Esophagus (tissue), 2 donors: ENCODE measurements around the gene ATP7B. TPM values are rescaled to one million over a fixed set of nuclear protein-coding genes. Genes with fewer than 3 reads are reported as not detected.
A peak's percentile ranks its signal among the peaks of the same experiment; 100 is the strongest.
"Not testable (repeated sequence)": the region's sequence is repeated elsewhere in the genome, so short reads cannot be mapped to it uniquely, and the experiment has no call there.

Experiments used
- H3K27ac ChIP-seq, 2 donors: one replicate each; pipeline ENCODE4 v1.5.1; 2013; ENCODE audit warnings: low read depth in 2 of 2, mild to moderate bottlenecking in 2 of 2, inconsistent platforms in 1 of 2, low read length in 1 of 2, moderate library complexity in 1 of 2
- H3K27me3 ChIP-seq, 2 donors: one replicate each; pipeline ENCODE4 v1.6.1; 2013; ENCODE audit warnings: low read length in 2 of 2, control low read depth in 1 of 2, mild to moderate bottlenecking in 1 of 2; ENCODE audit not compliant: insufficient read depth in 2 of 2, control insufficient read depth in 1 of 2
- H3K36me3 ChIP-seq, 2 donors: one replicate each; pipeline ENCODE4 v1.6.1; 2013; ENCODE audit warnings: low read length in 1 of 2; ENCODE audit not compliant: control insufficient read depth in 2 of 2, insufficient read depth in 2 of 2
- H3K4me1 ChIP-seq, 2 donors: one replicate each; pipeline ENCODE4 v1.6.1; 2013; ENCODE audit warnings: low read length in 1 of 2; ENCODE audit not compliant: control insufficient read depth in 2 of 2, insufficient read depth in 2 of 2
- H3K4me3 ChIP-seq, 2 donors: one replicate each; pipeline ENCODE4 v1.5.1; 2013; ENCODE audit warnings: low read length in 2 of 2, mild to moderate bottlenecking in 2 of 2, low read depth in 1 of 2, moderate library complexity in 1 of 2
- H3K9me3 ChIP-seq, 2 donors: one replicate each; pipeline ENCODE4 v1.6.1; 2013; ENCODE audit warnings: mild to moderate bottlenecking in 2 of 2, low read depth in 1 of 2, low read length in 1 of 2, moderate library complexity in 1 of 2; ENCODE audit not compliant: control insufficient read depth in 2 of 2, insufficient read depth in 1 of 2
- WGBS, 2 donors: extraction: QIAGEN DNeasy Blood & Tissue Kit; methylation state at CpG; one replicate each; pipeline ENCODE4 v1.1.7; 2013; 5-methylcytosine and 5-hydroxymethylcytosine counted together
- polyA plus RNA-seq, 2 donors: library from polyadenylated mRNA; stranded (reverse); fragments of 200-250 nt; gene quantifications; one replicate each; pipeline ENCODE4 v1.2.3, GENCODE V29; 2013
- donor health status: healthy with polysubstance abuse.
- donor health status: Bipolar disorder and iron deficiency.

The ATP7B gene
- polyA plus RNA-seq = under 1 TPM; 0.55 to 0.59 TPM

- H3K27me3 ChIP-seq = no peaks in the 10 kb centered on the region
Observed at GRCh38 chr13:52010890-52011631, at the start of gene ATP7B. Gene ATP7B (minus strand): TSS chr13:52011450. CDS start chr13:52011337, 113 bp downstream.

GRCh38 chr13:52053460-52053859 lies 42.2 kb upstream of the ATP7B start:
- Histone ChIP-seq H3K36me3 (no peaks in the 10 kb centered on the region), H3K4me3 (no peak overlapping the region), H3K4me1 (no peaks in the 10 kb centered on the region), H3K27ac (no peak overlapping the region), H3K9me3 (no peaks in the 10 kb centered on the region), H3K27me3 (no peaks in the 10 kb centered on the region)
- WGBS, 2 donors = 69 to 72% methylated on average over 4 of the region's 4 CpGs

More at GRCh38 chr13:52010890-52011631, at the start of gene ATP7B:
- Histone ChIP-seq H3K4me3 (peak within 1 kb of the TSS; percentile 82 to 90), H3K9me3 (no peaks in the 10 kb centered on the region), H3K4me1 (no peaks in the 10 kb centered on the region), H3K27ac (peak within 1 kb of the TSS; percentile 29 to 74), H3K36me3 (no peaks in the 10 kb centered on the region)
- 5% methylated on average over 46 of the region's 46 CpGs for WGBS, 2 donors

DNA sequence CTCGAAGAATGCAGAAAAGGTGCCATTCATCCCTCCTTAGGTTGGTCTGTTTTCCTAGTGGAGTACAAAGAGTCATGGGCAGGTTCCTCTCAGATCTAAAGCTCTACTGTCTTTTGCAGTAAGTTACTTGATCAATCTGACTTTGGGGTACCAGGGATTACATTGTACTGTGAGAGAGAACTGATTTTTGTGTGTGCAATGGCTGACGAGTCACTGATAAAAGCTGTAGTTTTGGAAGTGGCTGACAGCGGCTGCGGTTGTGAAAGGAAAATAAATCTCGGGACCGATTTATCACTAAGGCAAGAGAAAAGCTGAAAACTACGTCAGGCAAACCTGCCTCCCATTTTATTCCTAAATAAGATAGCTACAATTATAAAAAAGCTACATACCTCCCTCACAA lies 40.1 kb upstream of the ATP7B start:
- H3K4me1 ChIP-seq = no peaks in the 10 kb centered on the region
- no peak overlapping the region for H3K27ac ChIP-seq
- no peaks in the 10 kb centered on the region for H3K27me3 ChIP-seq
- no peak overlapping the region for H3K4me3 ChIP-seq
- 63 to 67% methylated on average over 7 of the region's 7 CpGs for WGBS, 2 donors
- no peaks in the 10 kb centered on the region for H3K9me3 ChIP-seq
- H3K36me3 ChIP-seq = no peaks in the 10 kb centered on the region

GRCh38 chr13:52048516-52048915 lies 37.3 kb upstream of the ATP7B start:
- WGBS, 2 donors = 62 to 65% methylated on average over 2 of the region's 2 CpGs
- H3K4me1 ChIP-seq = no peaks in the 10 kb centered on the region
- H3K27me3 ChIP-seq = no peaks in the 10 kb centered on the region
- H3K27ac ChIP-seq = no peak overlapping the region
- no peaks in the 10 kb centered on the region for H3K9me3 ChIP-seq
- no peak overlapping the region for H3K4me3 ChIP-seq
- H3K36me3 ChIP-seq = no peaks in the 10 kb centered on the region

DNA sequence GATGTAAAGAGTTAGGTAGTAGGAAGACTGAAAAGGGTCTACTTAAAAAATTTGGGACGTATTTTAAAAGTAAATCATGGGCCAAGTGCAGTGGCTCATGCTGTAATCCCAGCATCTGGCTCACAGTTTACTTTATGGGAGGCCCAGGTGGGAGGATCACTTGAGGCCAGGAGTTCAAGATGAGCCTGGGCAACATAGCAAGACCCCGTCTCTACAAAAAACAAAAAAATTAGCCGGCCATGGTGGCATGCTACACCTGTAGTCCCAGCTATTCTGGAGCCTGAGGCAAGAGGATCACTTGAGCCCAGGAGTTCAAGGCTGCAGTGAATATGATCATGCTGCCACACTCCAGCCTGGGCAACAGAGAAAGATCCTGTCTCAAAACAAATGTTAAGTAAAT lies 36.2 kb upstream of the ATP7B start:
- Histone ChIP-seq H3K27ac (no peak overlapping the region), H3K36me3 (no peaks in the 10 kb centered on the region), H3K9me3 (no peaks in the 10 kb centered on the region), H3K27me3 (no peaks in the 10 kb centered on the region), H3K4me3 (no peak overlapping the region), H3K4me1 (no peaks in the 10 kb centered on the region)
- WGBS, 2 donors = 90% methylated on average over 3 of the region's 3 CpGs

DNA sequence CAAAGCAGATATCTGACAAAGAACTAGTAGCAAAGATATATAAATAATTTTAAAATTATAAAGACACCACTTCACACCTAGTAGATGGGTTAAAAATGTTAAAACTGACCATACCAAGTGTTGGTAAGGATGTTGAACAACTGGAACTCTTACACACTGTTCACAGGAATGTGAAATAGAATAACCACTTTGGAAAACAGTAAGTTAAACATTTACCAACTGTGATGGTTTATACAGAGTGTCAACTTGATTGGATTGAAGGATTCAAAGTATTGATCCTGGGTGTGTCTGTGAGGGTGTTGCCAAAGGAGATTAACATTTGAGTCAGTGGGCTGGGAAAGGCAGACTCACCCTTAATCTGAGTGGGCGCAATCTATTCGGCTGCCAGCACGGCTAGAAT lies 32.4 kb upstream of the ATP7B start:
- H3K4me1 ChIP-seq = no peaks in the 10 kb centered on the region
- no peak overlapping the region for H3K4me3 ChIP-seq
- 95 to 97% methylated on average over 3 of the region's 3 CpGs for WGBS, 2 donors

GRCh38 chr13:52036037-52036436 lies 24.8 kb upstream of the ATP7B start:
- Histone ChIP-seq H3K36me3 (no peaks in the 10 kb centered on the region), H3K4me1 (no peaks in the 10 kb centered on the region), H3K9me3 (no peaks in the 10 kb centered on the region), H3K27me3 (no peaks in the 10 kb centered on the region), H3K27ac (no peak overlapping the region), H3K4me3 (no peak overlapping the region)
- WGBS, 2 donors = 81 to 88% methylated on average over 1 of the region's 1 CpG

More for the DNA sequence above, 32.4 kb upstream of the ATP7B start:
- no peaks in the 10 kb centered on the region for H3K36me3 ChIP-seq
- H3K27me3 ChIP-seq = no peaks in the 10 kb centered on the region
- no peaks in the 10 kb centered on the region for H3K9me3 ChIP-seq
- H3K27ac ChIP-seq = no peak overlapping the region

- Histone ChIP-seq H3K4me3 (no peak overlapping the region), H3K36me3 (no peaks in the 10 kb centered on the region), H3K9me3 (no peaks in the 10 kb centered on the region), H3K27me3 (no peaks in the 10 kb centered on the region), H3K4me1 (no peaks in the 10 kb centered on the region), H3K27ac (no peak overlapping the region)
- whole genome bisulfite sequencing, 2 donors = 76 to 81% methylated on average over 5 of the region's 5 CpGs
Observed at GRCh38 chr13:52034616-52035226, 23.5 kb upstream of the ATP7B start.

DNA sequence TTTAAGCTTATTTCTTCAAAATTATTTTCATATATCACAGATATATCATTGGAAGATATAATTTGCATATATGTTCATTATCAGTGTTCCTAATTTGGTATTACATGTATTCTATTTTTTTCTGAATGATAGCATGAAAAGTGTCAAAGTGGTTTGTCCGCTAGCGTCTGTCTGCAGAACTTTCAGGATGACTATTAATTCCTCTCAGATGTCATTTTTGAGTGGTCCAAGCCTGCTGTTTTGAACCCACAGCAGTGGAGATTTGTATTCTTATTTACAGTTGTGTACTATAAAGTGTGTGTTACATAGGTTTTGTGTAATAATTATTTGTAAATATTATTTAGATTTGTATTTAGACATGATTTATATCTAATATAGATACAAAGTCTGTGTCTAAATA lies 21.8 kb upstream of the ATP7B start:
- 78 to 89% methylated on average over 2 of the region's 2 CpGs for WGBS, 2 donors
- no peaks in the 10 kb centered on the region for H3K36me3 ChIP-seq
- no peaks in the 10 kb centered on the region for H3K27me3 ChIP-seq
- no peak overlapping the region for H3K27ac ChIP-seq
- H3K9me3 ChIP-seq = no peaks in the 10 kb centered on the region
- no peak overlapping the region for H3K4me3 ChIP-seq
- no peaks in the 10 kb centered on the region for H3K4me1 ChIP-seq

GRCh38 chr13:52030401-52030800 lies 19.2 kb upstream of the ATP7B start:
- not testable (repeated sequence) for H3K9me3 ChIP-seq, H3K27ac ChIP-seq, H3K4me1 ChIP-seq, H3K4me3 ChIP-seq, H3K27me3 ChIP-seq, H3K36me3 ChIP-seq
- WGBS, 2 donors = 96 to 98% methylated on average over 3 to 6 of the region's 6 CpGs
